Measurements from ENCODE around the gene CCL26.
"Not testable (repeated sequence)": the region's sequence is repeated elsewhere in the genome, so short reads cannot be mapped to it uniquely, and the experiment has no call there.

CCL26 gene

GRCh38 chr7:75773958-75774357 lies 1.9 kb upstream of the CCL26 start:
- not testable (repeated sequence) for H3K27me3 ChIP-seq (ENCODE audit: control insufficient read depth, insufficient read depth, low read length); H3K36me3 ChIP-seq (ENCODE audit: control insufficient read depth, insufficient read depth, low read length); DNase-seq (ENCODE audit: low read depth, low spot score); H3K27ac ChIP-seq (ENCODE audit: low read length); H3K4me3 ChIP-seq (ENCODE audit: low read length); H3K9me3 ChIP-seq (ENCODE audit: control insufficient read depth, insufficient read depth, low read length); H3K4me1 ChIP-seq (ENCODE audit: control insufficient read depth, insufficient read depth, low read length)
- WGBS (ENCODE audit: insufficient coverage, insufficient read length): no CpG with 5 or more reads among the region's 6 CpGs

GRCh38 chr7:75771224-75771623 lies 787 bp downstream of the CCL26 start:
- no peaks in the 10 kb centered on the region for H3K9me3 ChIP-seq (ENCODE audit: control insufficient read depth, insufficient read depth, low read length)
- no peak overlapping the region for H3K27ac ChIP-seq (ENCODE audit: low read length)
- no peaks in the 10 kb centered on the region for H3K4me1 ChIP-seq (ENCODE audit: control insufficient read depth, insufficient read depth, low read length)
- no peak overlapping the region for H3K4me3 ChIP-seq (ENCODE audit: low read length)
- no peaks in the 10 kb centered on the region for H3K27me3 ChIP-seq (ENCODE audit: control insufficient read depth, insufficient read depth, low read length)
- no peaks in the 10 kb centered on the region for H3K36me3 ChIP-seq (ENCODE audit: control insufficient read depth, insufficient read depth, low read length)
- no CpG with 5 or more reads among the region's 1 CpG for WGBS (ENCODE audit: insufficient coverage, insufficient read length)
- DNase-seq (ENCODE audit: low read depth, low spot score): no peak

GRCh38 chr7:75762350-75762917 lies 9.6 kb downstream of the CCL26 start:
- Histone ChIP-seq H3K4me1 (ENCODE audit: control insufficient read depth, insufficient read depth, low read length) (no peaks in the 10 kb centered on the region), H3K9me3 (ENCODE audit: control insufficient read depth, insufficient read depth, low read length) (no peaks in the 10 kb centered on the region), H3K4me3 (ENCODE audit: low read length) (no peak overlapping the region), H3K27ac (ENCODE audit: low read length) (no peak overlapping the region), H3K27me3 (ENCODE audit: control insufficient read depth, insufficient read depth, low read length) (no peaks in the 10 kb centered on the region), H3K36me3 (ENCODE audit: control insufficient read depth, insufficient read depth, low read length) (no peaks in the 10 kb centered on the region)
- no peak for DNase-seq (ENCODE audit: low read depth, low spot score)
- no CpG with 5 or more reads among the region's 2 CpGs for WGBS (ENCODE audit: insufficient coverage, insufficient read length)

- no CpG with 5 or more reads among the region's 3 CpGs for WGBS (ENCODE audit: insufficient coverage, insufficient read length)
- H3K36me3 ChIP-seq (ENCODE audit: control insufficient read depth, insufficient read depth, low read length); DNase-seq (ENCODE audit: low read depth, low spot score); H3K4me1 ChIP-seq (ENCODE audit: control insufficient read depth, insufficient read depth, low read length); H3K9me3 ChIP-seq (ENCODE audit: control insufficient read depth, insufficient read depth, low read length); H3K4me3 ChIP-seq (ENCODE audit: low read length); H3K27me3 ChIP-seq (ENCODE audit: control insufficient read depth, insufficient read depth, low read length); H3K27ac ChIP-seq (ENCODE audit: low read length): not testable (repeated sequence)
Measured at GRCh38 chr7:75761801-75762200, 10.2 kb downstream of the CCL26 start.

GRCh38 chr7:75758491-75758890 lies 13.5 kb downstream of the CCL26 start:
- no peak for DNase-seq (ENCODE audit: low read depth, low spot score)
- no peak overlapping the region for H3K4me3 ChIP-seq (ENCODE audit: low read length)
- H3K27me3 ChIP-seq (ENCODE audit: control insufficient read depth, insufficient read depth, low read length): no peaks in the 10 kb centered on the region
- no CpG with 5 or more reads among the region's 2 CpGs for WGBS (ENCODE audit: insufficient coverage, insufficient read length)
- no peak overlapping the region for H3K27ac ChIP-seq (ENCODE audit: low read length)
- H3K4me1 ChIP-seq (ENCODE audit: control insufficient read depth, insufficient read depth, low read length): no peaks in the 10 kb centered on the region
- no peaks in the 10 kb centered on the region for H3K36me3 ChIP-seq (ENCODE audit: control insufficient read depth, insufficient read depth, low read length)
- H3K9me3 ChIP-seq (ENCODE audit: control insufficient read depth, insufficient read depth, low read length): no peaks in the 10 kb centered on the region

GRCh38 chr7:75757860-75758259 lies 14.2 kb downstream of the CCL26 start:
- DNase-seq (ENCODE audit: low read depth, low spot score): no peak
- Histone ChIP-seq H3K27me3 (ENCODE audit: control insufficient read depth, insufficient read depth, low read length) (no peaks in the 10 kb centered on the region), H3K4me1 (ENCODE audit: control insufficient read depth, insufficient read depth, low read length) (no peaks in the 10 kb centered on the region)

GRCh38 chr7:75756991-75757676 lies 14.9 kb downstream of the CCL26 start:
- H3K27me3 ChIP-seq (ENCODE audit: control insufficient read depth, insufficient read depth, low read length): no peaks in the 10 kb centered on the region
- no peak for DNase-seq (ENCODE audit: low read depth, low spot score)
- WGBS (ENCODE audit: insufficient coverage, insufficient read length): no CpG with 5 or more reads among the region's 6 CpGs

More at GRCh38 chr7:75757860-75758259, 14.2 kb downstream of the CCL26 start:
- WGBS (ENCODE audit: insufficient coverage, insufficient read length): no CpG with 5 or more reads among the region's 7 CpGs
- Histone ChIP-seq H3K4me3 (ENCODE audit: low read length) (no peak overlapping the region), H3K36me3 (ENCODE audit: control insufficient read depth, insufficient read depth, low read length) (no peaks in the 10 kb centered on the region), H3K27ac (ENCODE audit: low read length) (no peak overlapping the region), H3K9me3 (ENCODE audit: control insufficient read depth, insufficient read depth, low read length) (no peaks in the 10 kb centered on the region)

GRCh38 chr7:75756206-75756990 lies 15.6 kb downstream of the CCL26 start:
- H3K27ac ChIP-seq (ENCODE audit: low read length): no peak overlapping the region
- no CpG with 5 or more reads among the region's 10 CpGs for WGBS (ENCODE audit: insufficient coverage, insufficient read length)

More at GRCh38 chr7:75756991-75757676, 14.9 kb downstream of the CCL26 start:
- no peak overlapping the region for H3K27ac ChIP-seq (ENCODE audit: low read length)
- H3K4me3 ChIP-seq (ENCODE audit: low read length): no peak overlapping the region
- H3K9me3 ChIP-seq (ENCODE audit: control insufficient read depth, insufficient read depth, low read length): no peaks in the 10 kb centered on the region
- H3K36me3 ChIP-seq (ENCODE audit: control insufficient read depth, insufficient read depth, low read length): no peaks in the 10 kb centered on the region
- H3K4me1 ChIP-seq (ENCODE audit: control insufficient read depth, insufficient read depth, low read length): no peaks in the 10 kb centered on the region

GRCh38 chr7:75743455-75743859 lies 28.6 kb downstream of the CCL26 start:
- H3K9me3 ChIP-seq (ENCODE audit: control insufficient read depth, insufficient read depth, low read length): no peaks in the 10 kb centered on the region
- H3K4me1 ChIP-seq (ENCODE audit: control insufficient read depth, insufficient read depth, low read length): peaks cover 2% of the 10 kb centered on the region; the same call in 1 of the 2 replicates
- no peak overlapping the region for H3K4me3 ChIP-seq (ENCODE audit: low read length)
- no peaks in the 10 kb centered on the region for H3K27me3 ChIP-seq (ENCODE audit: control insufficient read depth, insufficient read depth, low read length)
- H3K27ac ChIP-seq (ENCODE audit: low read length): no peak overlapping the region
- no peak for DNase-seq (ENCODE audit: low read depth, low spot score)
- no peaks in the 10 kb centered on the region for H3K36me3 ChIP-seq (ENCODE audit: control insufficient read depth, insufficient read depth, low read length)
- WGBS (ENCODE audit: insufficient coverage, insufficient read length): no CpG with 5 or more reads among the region's 4 CpGs

More at GRCh38 chr7:75756206-75756990, 15.6 kb downstream of the CCL26 start:
- H3K4me3 ChIP-seq (ENCODE audit: low read length): no peak overlapping the region
- H3K36me3 ChIP-seq (ENCODE audit: control insufficient read depth, insufficient read depth, low read length): no peaks in the 10 kb centered on the region
- DNase-seq (ENCODE audit: low read depth, low spot score): no peak
- H3K9me3 ChIP-seq (ENCODE audit: control insufficient read depth, insufficient read depth, low read length): no peaks in the 10 kb centered on the region
- H3K4me1 ChIP-seq (ENCODE audit: control insufficient read depth, insufficient read depth, low read length): no peaks in the 10 kb centered on the region
- H3K27me3 ChIP-seq (ENCODE audit: control insufficient read depth, insufficient read depth, low read length): no peaks in the 10 kb centered on the region

GRCh38 chr7:75740846-75741497 lies 31.0 kb downstream of the CCL26 start:
- Histone ChIP-seq H3K27ac (ENCODE audit: low read length) (no peak overlapping the region), H3K27me3 (ENCODE audit: control insufficient read depth, insufficient read depth, low read length) (no peaks in the 10 kb centered on the region), H3K4me1 (ENCODE audit: control insufficient read depth, insufficient read depth, low read length) (peaks cover 2% of the 10 kb centered on the region; the same call in 1 of the 2 replicates), H3K36me3 (ENCODE audit: control insufficient read depth, insufficient read depth, low read length) (no peaks in the 10 kb centered on the region), H3K9me3 (ENCODE audit: control insufficient read depth, insufficient read depth, low read length) (no peaks in the 10 kb centered on the region), H3K4me3 (ENCODE audit: low read length) (no peak overlapping the region)
- WGBS (ENCODE audit: insufficient coverage, insufficient read length): no CpG with 5 or more reads among the region's 13 CpGs
- DNase-seq (ENCODE audit: low read depth, low spot score): no peak
